Trophoblast cell (in vitro differentiated cells and primary cell): ENCODE results near the gene AIPL1.

ENCODE experiments used
- DNase-seq, 2 donors: peaks; one replicate each; pipeline ENCODE4 v3.0.0-alpha.2; 2016
- H2AFZ ChIP-seq: 2 replicates; pipeline ENCODE4 v1.6.1; 2013; ENCODE audit warnings: low read length, moderate library complexity, mild to moderate bottlenecking; ENCODE audit not compliant: insufficient read depth, poor library complexity
- H2AK5ac ChIP-seq: 2 replicates; pipeline ENCODE4 v1.6.1; 2013; ENCODE audit warnings: mild to moderate bottlenecking, low read length
- H2BK120ac ChIP-seq: 2 replicates; pipeline ENCODE4 v1.6.1; 2013; ENCODE audit warnings: low read length, mild to moderate bottlenecking, moderate library complexity; ENCODE audit not compliant: insufficient read depth, poor library complexity
- H2BK12ac ChIP-seq: 2 replicates; pipeline ENCODE4 v1.6.1; 2013; ENCODE audit warnings: mild to moderate bottlenecking, low read length, moderate library complexity
- H2BK5ac ChIP-seq: 2 replicates; pipeline ENCODE4 v1.6.1; 2013; ENCODE audit warnings: low read length, low read depth, moderate library complexity, mild to moderate bottlenecking; ENCODE audit not compliant: poor library complexity
- H3K14ac ChIP-seq: 2 replicates; pipeline ENCODE4 v1.6.1; 2013; ENCODE audit warnings: mild to moderate bottlenecking, low read length
- H3K18ac ChIP-seq: 2 replicates; pipeline ENCODE4 v1.6.1; 2013; ENCODE audit warnings: mild to moderate bottlenecking, low read length
- H3K23ac ChIP-seq: 2 replicates; pipeline ENCODE4 v1.6.1; 2013; ENCODE audit warnings: low read length
- H3K27ac ChIP-seq: 2 replicates; pipeline ENCODE4 v1.5.1; 2013; ENCODE audit warnings: low read depth, mild to moderate bottlenecking, inconsistent platforms, low read length, moderate library complexity
- H3K27me3 ChIP-seq: 2 replicates; pipeline ENCODE4 v1.6.1; 2013; ENCODE audit warnings: inconsistent platforms, mild to moderate bottlenecking, low read length, moderate library complexity; ENCODE audit not compliant: insufficient read depth
- H3K36me3 ChIP-seq, 2 experiments: 1 replicate in 1 of 2; 2 replicates in 1 of 2; pipeline ENCODE4 v1.6.1; 2013; ENCODE audit warnings: low read length in 2 of 2, mild to moderate bottlenecking in 2 of 2, moderate library complexity in 1 of 2; ENCODE audit not compliant: insufficient read depth in 2 of 2, control insufficient read depth in 1 of 2
- H3K4ac ChIP-seq: 2 replicates; pipeline ENCODE4 v1.6.1; 2013; ENCODE audit warnings: low read depth, mild to moderate bottlenecking, low read length, moderate library complexity
- H3K4me1 ChIP-seq, 2 experiments: 1 replicate in 1 of 2; 2 replicates in 1 of 2; pipeline ENCODE4 v1.6.1; 2013; ENCODE audit warnings: low read length in 2 of 2, mild to moderate bottlenecking in 2 of 2, moderate library complexity in 1 of 2; ENCODE audit not compliant: insufficient read depth in 2 of 2, control insufficient read depth in 1 of 2
- H3K4me2 ChIP-seq: 2 replicates; pipeline ENCODE4 v1.6.1; 2013; ENCODE audit warnings: inconsistent platforms, mild to moderate bottlenecking, low read length, moderate library complexity
- H3K4me3 ChIP-seq: 2 replicates; pipeline ENCODE4 v1.5.1; 2013; ENCODE audit warnings: mild to moderate bottlenecking, low read depth, low read length, inconsistent platforms
- H3K79me1 ChIP-seq: one replicate; pipeline ENCODE4 v1.6.1; 2013; ENCODE audit warnings: low read length
- H3K79me2 ChIP-seq: 2 replicates; pipeline ENCODE4 v1.6.1; 2013; ENCODE audit warnings: low read length, mild to moderate bottlenecking; ENCODE audit not compliant: control insufficient read depth, insufficient read depth, poor library complexity
- H3K9ac ChIP-seq: 2 replicates; pipeline ENCODE4 v1.6.1; 2013; ENCODE audit warnings: mild to moderate bottlenecking, low read length
- H3K9me3 ChIP-seq: 2 replicates; pipeline ENCODE4 v1.6.1; 2013; ENCODE audit warnings: low read depth, mild to moderate bottlenecking, control low read depth, inconsistent platforms, low read length; ENCODE audit not compliant: insufficient read depth
- H4K12ac ChIP-seq: 2 replicates; pipeline ENCODE4 v1.6.1; 2013; ENCODE audit warnings: low read depth, mild to moderate bottlenecking, low read length, moderate library complexity
- H4K8ac ChIP-seq: 2 replicates; pipeline ENCODE4 v1.6.1; 2013; ENCODE audit warnings: low read depth, mild to moderate bottlenecking, low read length, moderate library complexity
- H4K91ac ChIP-seq: one replicate; pipeline ENCODE4 v1.6.1; 2013; ENCODE audit warnings: low read depth, mild to moderate bottlenecking, low read length, moderate library complexity
- WGBS: extraction: QIAGEN DNeasy Blood & Tissue Kit; methylation state at CpG from one replicate; pipeline ENCODE4 v1.1.7; 2013; ENCODE audit warnings: missing lambda C conversion rate; ENCODE audit not compliant: insufficient read length, insufficient coverage; ENCODE audit errors: extremely low coverage; 5-methylcytosine and 5-hydroxymethylcytosine counted together

Gene AIPL1

DNA sequence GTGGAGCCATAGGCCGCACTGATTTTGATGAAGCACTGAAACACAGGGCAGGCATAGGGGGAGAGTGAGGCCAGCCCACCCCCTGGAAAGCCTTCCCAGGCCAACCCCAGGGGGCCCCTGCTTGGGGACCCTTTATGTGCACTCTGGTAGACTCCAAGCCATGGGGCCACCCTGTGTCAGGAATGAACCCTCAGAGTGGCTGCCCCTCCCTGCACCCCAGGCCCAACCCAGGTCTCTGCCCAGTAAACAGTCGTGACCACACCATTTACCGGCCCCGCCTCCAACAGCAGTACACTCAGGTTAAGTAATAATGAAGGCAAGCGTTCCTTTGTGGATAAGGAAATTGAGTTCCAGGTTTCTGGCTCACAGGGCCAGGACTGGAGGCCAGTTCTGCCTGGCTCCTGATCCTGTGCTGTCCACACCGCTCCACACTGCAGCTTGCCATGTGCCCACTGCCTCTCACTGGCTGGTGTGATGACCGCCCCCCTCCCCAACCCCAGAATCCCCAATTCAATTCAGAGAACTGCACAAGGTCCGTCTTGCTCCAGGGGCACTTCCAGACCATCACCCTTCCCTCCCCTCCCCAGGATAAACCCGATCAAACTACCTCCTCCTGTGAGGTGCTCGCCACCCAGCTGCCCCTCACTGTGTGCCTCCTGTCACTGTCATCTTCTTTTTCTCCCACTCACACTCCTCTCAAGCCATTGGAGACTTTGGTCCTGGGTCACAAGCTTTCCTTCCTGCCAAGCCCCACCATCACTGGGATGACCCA lies 23.0 kb upstream of the AIPL1 start:
- Histone ChIP-seq H3K18ac (no peak overlapping the region), H3K4ac (no peak overlapping the region), H3K4me1 (peaks cover 3 to 7% of the 10 kb centered on the region in 2 experiments), H3K9me3 (peaks cover 2% of the 10 kb centered on the region), H3K27ac (no peak overlapping the region), H2AK5ac (no peak overlapping the region), H4K91ac (no peak overlapping the region), H3K79me1 (no peaks in the 10 kb centered on the region), H3K4me3 (no peak overlapping the region), H3K14ac (no peak overlapping the region), H3K27me3 (peaks cover 5% of the 10 kb centered on the region), H4K12ac (no peak overlapping the region), H3K9ac (no peak overlapping the region), H2BK5ac (no peak overlapping the region), H2BK120ac (no peak overlapping the region), H3K36me3 (no peaks in the 10 kb centered on the region), H3K4me2 (no peak overlapping the region), H2BK12ac (no peak overlapping the region), H3K79me2 (no peaks in the 10 kb centered on the region), H3K23ac (no peak overlapping the region), H4K8ac (no peak overlapping the region), H2AFZ (no peak overlapping the region)
- WGBS = no CpG with 5 or more reads among the region's 10 CpGs
- DNase-seq = no peak

DNA sequence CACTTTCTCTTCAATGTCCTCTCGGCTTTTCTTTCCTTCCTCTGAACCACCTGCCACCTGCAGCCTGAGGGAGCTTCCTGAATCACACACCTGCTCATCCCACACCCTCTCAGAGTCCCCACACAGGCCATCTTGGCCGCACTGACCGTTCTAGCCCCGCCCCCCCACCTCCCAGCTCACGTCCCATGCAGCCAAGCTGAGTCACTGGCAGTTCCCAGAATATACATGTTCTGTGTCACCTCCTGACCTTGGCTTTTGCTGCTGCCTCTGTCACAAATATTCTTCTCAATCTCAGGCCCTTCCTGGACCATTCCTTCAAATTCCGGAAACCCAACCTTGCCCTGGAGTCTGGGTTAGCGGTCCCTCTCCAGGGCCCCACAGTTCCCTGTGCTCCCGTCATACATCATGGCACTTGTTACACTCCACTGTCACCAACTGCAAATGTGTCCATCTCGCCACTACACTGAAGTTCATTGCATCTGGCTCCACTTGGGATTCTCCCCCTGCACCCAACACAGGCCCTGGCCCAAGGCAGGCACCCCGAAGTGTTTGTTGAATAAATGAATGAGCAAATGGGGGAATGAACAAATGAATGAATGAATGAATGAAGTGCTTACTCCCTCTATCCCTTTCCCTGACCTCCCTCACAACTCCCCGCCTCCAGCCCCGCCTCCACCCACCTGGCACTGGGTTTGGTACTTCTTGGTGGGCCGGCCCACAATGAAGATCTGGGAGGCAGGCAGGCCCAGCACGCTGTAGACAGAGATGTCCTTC lies 22.2 kb upstream of the AIPL1 start:
- Histone ChIP-seq H2AFZ (no peak overlapping the region), H3K9ac (no peak overlapping the region), H3K27me3 (peaks cover 5% of the 10 kb centered on the region), H3K23ac (no peak overlapping the region), H4K91ac (no peak overlapping the region), H3K14ac (no peak overlapping the region), H3K4me2 (no peak overlapping the region), H3K4ac (no peak overlapping the region), H4K12ac (no peak overlapping the region), H3K27ac (no peak overlapping the region), H2BK5ac (no peak overlapping the region), H3K79me1 (no peaks in the 10 kb centered on the region), H2BK120ac (no peak overlapping the region), H3K9me3 (peaks cover 2% of the 10 kb centered on the region), H2BK12ac (no peak overlapping the region), H3K18ac (no peak overlapping the region), H2AK5ac (no peak overlapping the region), H3K4me1 (peaks cover 3 to 7% of the 10 kb centered on the region in 2 experiments), H3K36me3 (no peaks in the 10 kb centered on the region), H3K4me3 (no peak overlapping the region), H3K79me2 (no peaks in the 10 kb centered on the region), H4K8ac (no peak overlapping the region)
- no CpG with 5 or more reads among the region's 14 CpGs for WGBS
- DNase-seq = peak; percentile 18 to 23

- no peak overlapping the region for H4K12ac ChIP-seq
- H3K9ac ChIP-seq = no peak overlapping the region
- H2BK5ac ChIP-seq = no peak overlapping the region
- H3K4ac ChIP-seq = no peak overlapping the region
- H3K27ac ChIP-seq = no peak overlapping the region
- H2AFZ ChIP-seq = no peak overlapping the region
- WGBS = no CpG with 5 or more reads among the region's 9 CpGs
- peaks cover 2% of the 10 kb centered on the region for H3K9me3 ChIP-seq
- no peak for DNase-seq
- H4K91ac ChIP-seq = no peak overlapping the region
- H3K14ac ChIP-seq = no peak overlapping the region
- no peak overlapping the region for H3K4me2 ChIP-seq
- H4K8ac ChIP-seq = no peak overlapping the region
- H2BK120ac ChIP-seq = no peak overlapping the region
- H3K27me3 ChIP-seq = peaks cover 5% of the 10 kb centered on the region
- no peak overlapping the region for H2AK5ac ChIP-seq
- no peaks in the 10 kb centered on the region for H3K79me2 ChIP-seq
- H3K18ac ChIP-seq = no peak overlapping the region
- H2BK12ac ChIP-seq = no peak overlapping the region
- no peak overlapping the region for H3K4me3 ChIP-seq
- no peaks in the 10 kb centered on the region for H3K79me1 ChIP-seq
- no peak overlapping the region for H3K23ac ChIP-seq
- peaks cover 3 to 7% of the 10 kb centered on the region in 2 experiments for H3K4me1 ChIP-seq
- no peaks in the 10 kb centered on the region for H3K36me3 ChIP-seq
Observed at GRCh38 chr17:6456321-6456720, 21.4 kb upstream of the AIPL1 start.

DNA sequence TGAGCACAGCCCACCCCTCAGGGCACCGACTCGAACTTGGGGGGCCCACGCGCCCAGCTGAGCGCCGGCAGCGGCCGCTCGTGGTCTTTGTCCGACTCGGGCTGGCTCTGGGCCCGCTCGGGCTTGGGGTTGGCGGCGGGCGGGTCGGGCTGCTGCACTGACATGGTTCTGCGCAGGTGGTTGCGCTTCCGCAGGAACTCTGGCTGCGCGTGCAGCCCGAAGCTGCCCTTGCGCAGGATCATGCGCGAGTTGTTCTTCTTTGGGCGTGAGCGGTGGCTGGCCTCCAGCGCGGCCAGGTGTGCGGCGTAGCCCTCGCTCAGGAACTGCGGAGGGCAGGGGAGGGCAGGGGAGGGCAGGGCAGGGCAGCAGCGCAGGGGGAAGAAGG lies 20.4 kb upstream of the AIPL1 start:
- Histone ChIP-seq H3K79me1 (no peaks in the 10 kb centered on the region), H3K9ac (no peak overlapping the region), H3K4me2 (peak overlapping the region; percentile 58), H3K27ac (no peak overlapping the region), H2AK5ac (no peak overlapping the region), H3K79me2 (no peaks in the 10 kb centered on the region), H3K23ac (no peak overlapping the region), H3K4me3 (no peak overlapping the region), H3K18ac (no peak overlapping the region), H3K14ac (no peak overlapping the region), H3K36me3 (no peaks in the 10 kb centered on the region), H4K12ac (no peak overlapping the region), H2AFZ (peak overlapping the region; percentile 1), H2BK120ac (no peak overlapping the region), H4K91ac (no peak overlapping the region), H3K4me1 (peaks cover 3 to 7% of the 10 kb centered on the region in 2 experiments), H3K4ac (no peak overlapping the region), H4K8ac (peak overlapping the region; percentile 32), H3K27me3 (peaks cover 5% of the 10 kb centered on the region), H2BK12ac (no peak overlapping the region), H3K9me3 (no peaks in the 10 kb centered on the region), H2BK5ac (no peak overlapping the region)
- no CpG with 5 or more reads among the region's 35 CpGs for WGBS
- peak in 1 of 2 donors; percentile 3 for DNase-seq
